ENCODE results near the gene MAP3K14.

The MAP3K14 gene

DNA sequence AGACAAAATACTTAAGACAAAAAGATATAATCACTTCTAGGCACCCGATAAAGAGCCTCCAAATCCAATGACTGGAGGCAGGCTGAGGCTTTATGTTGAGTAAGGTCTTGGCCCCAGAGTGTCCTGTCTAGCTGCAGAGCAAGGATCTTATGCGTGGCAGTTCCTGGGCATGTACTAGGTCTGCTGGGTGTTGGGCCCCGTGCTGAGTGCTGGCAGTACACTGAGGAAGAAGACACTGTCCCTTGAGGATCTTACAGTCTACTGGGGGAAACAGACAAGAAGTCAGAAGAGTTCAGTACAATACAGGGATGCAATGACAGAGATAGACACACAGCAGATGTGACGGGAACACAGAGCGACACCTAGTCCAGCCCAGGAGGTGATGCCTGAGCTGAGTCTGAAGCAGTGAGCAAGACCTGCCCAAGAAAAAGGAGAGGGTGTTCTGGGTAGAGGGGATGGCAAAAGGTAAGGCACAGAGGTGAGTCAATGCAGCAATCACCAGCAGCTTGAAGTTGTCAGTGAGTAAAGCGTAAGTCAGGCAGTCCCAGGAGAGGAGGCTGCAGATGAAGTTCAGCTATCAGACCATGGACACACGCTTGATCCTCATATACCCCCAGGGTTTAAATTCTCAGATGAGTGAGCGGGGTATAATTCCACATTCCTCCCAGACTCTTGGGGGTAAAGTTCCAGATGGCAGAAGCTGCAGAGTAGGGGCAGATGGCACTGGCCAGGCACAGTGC lies 18.1 kb downstream of the MAP3K14 start:
- Histone ChIP-seq H3K36me3 (ENCODE audit: control insufficient read depth, insufficient read depth, low read length) (peaks cover 23% of the 10 kb centered on the region), H3K4me3 (ENCODE audit: extremely low read depth, insufficient read depth, low read length, poor library complexity, severe bottlenecking) (no peak overlapping the region), H3K4me1 (ENCODE audit: control insufficient read depth, insufficient read depth, low read length, poor library complexity, severe bottlenecking) (peaks cover 29% of the 10 kb centered on the region), H3K27ac (ENCODE audit: low read depth, low read length, severe bottlenecking) (no peak overlapping the region), H3K9me3 (ENCODE audit: control insufficient read depth, low read length) (no peaks in the 10 kb centered on the region)
- WGBS, 2 experiments (ENCODE audit: insufficient coverage in 2 of 2): 93 to 96% methylated on average over 6 of the region's 8 CpGs

GRCh38 chr17:45296833-45297124 lies 20.0 kb downstream of the MAP3K14 start:
- no peak overlapping the region for H3K27ac ChIP-seq (ENCODE audit: low read depth, low read length, severe bottlenecking)
- H3K4me3 ChIP-seq (ENCODE audit: extremely low read depth, insufficient read depth, low read length, poor library complexity, severe bottlenecking): no peak overlapping the region
- H3K36me3 ChIP-seq (ENCODE audit: control insufficient read depth, insufficient read depth, low read length): peaks cover 33% of the 10 kb centered on the region
- WGBS, 2 experiments (ENCODE audit: insufficient coverage in 2 of 2): 89 to 100% methylated on average over 1 of the region's 1 CpG
- peaks cover 21% of the 10 kb centered on the region for H3K4me1 ChIP-seq (ENCODE audit: control insufficient read depth, insufficient read depth, low read length, poor library complexity, severe bottlenecking)
- no peaks in the 10 kb centered on the region for H3K9me3 ChIP-seq (ENCODE audit: control insufficient read depth, low read length)

DNA sequence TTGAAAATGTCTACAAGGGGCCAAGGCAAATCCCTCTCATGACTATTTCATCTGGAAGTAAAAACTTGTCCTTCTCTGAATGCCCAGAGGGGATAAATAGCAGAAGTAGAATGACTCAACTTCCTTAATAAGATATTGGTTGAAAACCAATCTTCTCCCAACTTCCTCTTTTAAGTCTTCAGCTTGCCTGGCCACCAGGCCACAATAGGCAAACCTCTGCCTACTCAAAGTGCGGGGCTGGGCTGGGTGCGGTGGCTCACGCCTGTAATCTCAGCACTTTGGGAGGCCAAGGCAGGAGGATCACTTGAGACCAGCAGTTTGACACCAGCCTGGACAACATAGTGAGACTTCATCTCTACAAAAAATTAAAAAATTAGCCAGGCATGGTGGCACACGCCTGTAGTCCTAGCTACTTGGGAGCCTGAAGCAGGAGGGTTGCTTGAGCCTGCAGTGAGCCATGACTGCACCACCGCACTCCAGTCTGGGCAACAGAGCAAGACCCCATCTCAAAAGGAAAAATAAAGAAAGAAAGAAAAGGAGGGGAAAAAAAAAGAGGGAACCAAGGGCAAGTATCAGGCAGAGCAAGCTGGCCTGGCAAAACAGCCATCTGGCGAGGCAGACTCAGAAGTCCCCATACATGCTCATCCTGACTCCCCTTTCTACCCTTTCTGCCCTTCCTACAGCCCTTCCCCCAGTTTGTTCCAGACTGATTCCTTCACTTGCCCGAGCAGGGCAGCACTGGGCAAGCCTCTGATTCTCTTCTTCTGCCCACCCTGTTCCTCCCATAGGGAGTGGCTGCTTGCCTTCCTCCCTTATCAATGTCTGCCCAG lies 20.6 kb downstream of the MAP3K14 start:
- Histone ChIP-seq H3K9me3 (ENCODE audit: control insufficient read depth, low read length) (no peaks in the 10 kb centered on the region), H3K4me1 (ENCODE audit: control insufficient read depth, insufficient read depth, low read length, poor library complexity, severe bottlenecking) (peaks cover 21% of the 10 kb centered on the region), H3K36me3 (ENCODE audit: control insufficient read depth, insufficient read depth, low read length) (peaks cover 38% of the 10 kb centered on the region), H3K4me3 (ENCODE audit: extremely low read depth, insufficient read depth, low read length, poor library complexity, severe bottlenecking) (no peak overlapping the region), H3K27ac (ENCODE audit: low read depth, low read length, severe bottlenecking) (no peak overlapping the region)
- 97 to 100% methylated on average over 6 to 7 of the region's 7 CpGs for WGBS, 2 experiments (ENCODE audit: insufficient coverage in 2 of 2)

- peaks cover 55% of the 10 kb centered on the region for H3K36me3 ChIP-seq (ENCODE audit: control insufficient read depth, insufficient read depth, low read length)
- no peak overlapping the region for H3K27ac ChIP-seq (ENCODE audit: low read depth, low read length, severe bottlenecking)
- H3K4me3 ChIP-seq (ENCODE audit: extremely low read depth, insufficient read depth, low read length, poor library complexity, severe bottlenecking): no peak overlapping the region
- WGBS, 2 experiments (ENCODE audit: insufficient coverage in 2 of 2): 92 to 100% methylated on average over 1 to 2 of the region's 3 CpGs
- H3K9me3 ChIP-seq (ENCODE audit: control insufficient read depth, low read length): no peaks in the 10 kb centered on the region
- H3K4me1 ChIP-seq (ENCODE audit: control insufficient read depth, insufficient read depth, low read length, poor library complexity, severe bottlenecking): peaks cover 20% of the 10 kb centered on the region
Observed at GRCh38 chr17:45294506-45294905, 22.3 kb downstream of the MAP3K14 start.

GRCh38 chr17:45293413-45294211 lies 23.2 kb downstream of the MAP3K14 start:
- 60 to 73% methylated on average over 6 to 7 of the region's 10 CpGs for WGBS, 2 experiments (ENCODE audit: insufficient coverage in 2 of 2)
- H3K4me1 ChIP-seq (ENCODE audit: control insufficient read depth, insufficient read depth, low read length, poor library complexity, severe bottlenecking): peaks cover 16% of the 10 kb centered on the region
- peak overlapping the region; percentile 88 for H3K27ac ChIP-seq (ENCODE audit: low read depth, low read length, severe bottlenecking)
- peaks cover 60% of the 10 kb centered on the region for H3K36me3 ChIP-seq (ENCODE audit: control insufficient read depth, insufficient read depth, low read length)
- no peak overlapping the region for H3K4me3 ChIP-seq (ENCODE audit: extremely low read depth, insufficient read depth, low read length, poor library complexity, severe bottlenecking)
- H3K9me3 ChIP-seq (ENCODE audit: control insufficient read depth, low read length): no peaks in the 10 kb centered on the region

DNA sequence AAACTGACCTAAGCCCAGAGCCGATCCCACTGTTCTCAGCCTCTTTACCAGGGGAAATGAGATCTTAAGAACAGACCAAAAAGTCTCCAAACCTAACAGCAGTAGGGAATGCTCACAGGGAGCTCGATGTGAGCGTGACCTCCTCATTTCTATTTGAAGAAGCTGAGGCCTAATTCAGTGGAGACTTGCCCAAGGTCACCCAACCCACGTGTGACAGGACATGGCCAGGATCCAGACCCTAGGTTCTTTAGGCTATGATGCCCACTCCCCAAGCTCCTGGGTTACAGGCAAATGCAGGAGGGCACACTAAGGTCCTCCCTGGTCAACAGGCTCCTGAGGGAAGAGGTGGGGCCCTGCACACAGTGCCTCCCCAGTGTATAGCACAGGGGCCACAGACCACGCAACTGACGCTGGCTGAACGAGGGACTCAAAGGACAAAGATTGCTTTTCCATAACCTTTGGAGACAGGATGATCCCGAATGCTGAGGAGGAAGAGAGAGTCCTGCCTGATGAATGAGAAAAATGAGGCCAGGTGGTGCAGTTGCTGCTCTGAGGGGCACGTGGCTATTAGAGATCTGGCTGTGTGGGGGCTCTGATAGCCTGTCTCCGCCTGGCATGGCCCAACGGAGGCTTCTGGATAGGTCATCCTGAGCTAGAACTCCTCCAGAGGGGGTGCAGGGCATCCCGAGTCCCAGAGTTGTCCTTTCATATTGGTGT lies 24.0 kb downstream of the MAP3K14 start:
- Histone ChIP-seq H3K27ac (ENCODE audit: low read depth, low read length, severe bottlenecking) (no peak overlapping the region), H3K36me3 (ENCODE audit: control insufficient read depth, insufficient read depth, low read length) (peaks cover 64% of the 10 kb centered on the region), H3K4me3 (ENCODE audit: extremely low read depth, insufficient read depth, low read length, poor library complexity, severe bottlenecking) (no peak overlapping the region), H3K9me3 (ENCODE audit: control insufficient read depth, low read length) (no peaks in the 10 kb centered on the region), H3K4me1 (ENCODE audit: control insufficient read depth, insufficient read depth, low read length, poor library complexity, severe bottlenecking) (peaks cover 16% of the 10 kb centered on the region)
- 90 to 93% methylated on average over 10 to 11 of the region's 12 CpGs for WGBS, 2 experiments (ENCODE audit: insufficient coverage in 2 of 2)

DNA sequence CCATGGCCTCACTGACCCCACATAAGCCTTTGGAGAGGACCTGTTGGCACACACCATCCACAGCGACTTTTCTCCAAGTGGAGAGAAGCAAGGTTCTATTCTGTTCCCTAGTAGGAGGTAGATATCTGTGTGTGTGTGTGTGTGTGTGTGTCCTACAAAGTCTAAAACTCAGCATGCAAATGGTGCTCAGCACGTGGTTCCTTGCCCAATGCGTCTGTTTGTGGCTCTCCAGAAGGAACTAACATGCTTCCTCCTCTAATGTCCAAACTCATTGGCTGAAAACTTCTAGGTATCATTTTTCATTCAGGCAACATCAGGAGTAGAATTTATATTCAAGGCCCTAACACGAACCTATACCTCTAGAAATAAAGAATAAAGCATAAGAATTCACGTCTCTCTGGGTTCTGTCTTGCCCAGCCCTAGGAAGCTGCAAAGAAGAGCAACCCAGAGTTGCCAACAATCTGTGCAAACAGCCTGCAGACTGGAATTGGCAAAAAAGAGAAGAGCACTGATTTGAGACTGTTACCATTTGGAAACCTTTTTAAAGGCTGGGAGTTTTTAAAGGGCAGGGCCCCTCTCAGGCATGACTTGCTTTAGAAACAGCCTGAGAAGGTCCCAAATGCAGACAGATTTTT lies 25.5 kb downstream of the MAP3K14 start:
- 78 to 90% methylated on average over 3 of the region's 5 CpGs for WGBS, 2 experiments (ENCODE audit: insufficient coverage in 2 of 2)
- peaks cover 16% of the 10 kb centered on the region for H3K4me1 ChIP-seq (ENCODE audit: control insufficient read depth, insufficient read depth, low read length, poor library complexity, severe bottlenecking)
- H3K9me3 ChIP-seq (ENCODE audit: control insufficient read depth, low read length): no peaks in the 10 kb centered on the region

DNA sequence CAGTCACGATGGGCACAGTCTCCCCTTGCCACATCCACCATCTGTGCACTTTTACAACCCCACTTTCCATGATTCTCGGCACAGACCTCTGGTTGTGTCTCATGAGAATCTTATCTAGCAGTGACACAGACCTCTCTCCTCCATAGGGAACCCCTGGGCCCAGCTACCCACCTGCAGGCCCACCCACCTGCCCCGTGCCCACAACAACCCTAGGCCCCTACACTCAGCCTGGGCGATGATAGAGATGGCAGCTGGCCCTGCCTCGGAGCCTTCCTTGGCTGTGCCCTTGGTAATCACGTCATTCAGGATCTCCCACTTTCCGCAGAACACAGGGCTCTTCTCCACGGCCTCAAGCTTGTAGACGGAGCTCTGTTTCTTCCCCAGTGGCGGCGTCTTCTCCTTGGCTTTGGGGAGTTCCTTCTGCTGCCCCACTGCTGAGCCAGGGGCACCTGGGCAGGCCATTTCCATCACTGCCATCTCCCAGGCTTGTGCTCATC lies 26.5 kb downstream of the MAP3K14 start:
- peaks cover 12% of the 10 kb centered on the region for H3K4me1 ChIP-seq (ENCODE audit: control insufficient read depth, insufficient read depth, low read length, poor library complexity, severe bottlenecking)
- peaks cover 69% of the 10 kb centered on the region for H3K36me3 ChIP-seq (ENCODE audit: control insufficient read depth, insufficient read depth, low read length)

More for the DNA sequence above, 25.5 kb downstream of the MAP3K14 start:
- H3K4me3 ChIP-seq (ENCODE audit: extremely low read depth, insufficient read depth, low read length, poor library complexity, severe bottlenecking): no peak overlapping the region
- H3K36me3 ChIP-seq (ENCODE audit: control insufficient read depth, insufficient read depth, low read length): peaks cover 66% of the 10 kb centered on the region
- no peak overlapping the region for H3K27ac ChIP-seq (ENCODE audit: low read depth, low read length, severe bottlenecking)

GRCh38 chr17:45289301-45290268 lies 27.2 kb downstream of the MAP3K14 start:
- peaks cover 12% of the 10 kb centered on the region for H3K4me1 ChIP-seq (ENCODE audit: control insufficient read depth, insufficient read depth, low read length, poor library complexity, severe bottlenecking)
- peaks cover 73% of the 10 kb centered on the region for H3K36me3 ChIP-seq (ENCODE audit: control insufficient read depth, insufficient read depth, low read length)
- no peak overlapping the region for H3K27ac ChIP-seq (ENCODE audit: low read depth, low read length, severe bottlenecking)
- WGBS, 2 experiments (ENCODE audit: insufficient coverage in 2 of 2): 92 to 97% methylated on average over 10 of the region's 15 CpGs
- H3K9me3 ChIP-seq (ENCODE audit: control insufficient read depth, low read length): no peaks in the 10 kb centered on the region
- H3K4me3 ChIP-seq (ENCODE audit: extremely low read depth, insufficient read depth, low read length, poor library complexity, severe bottlenecking): no peak overlapping the region

More for the DNA sequence above, 26.5 kb downstream of the MAP3K14 start:
- WGBS, 2 experiments (ENCODE audit: insufficient coverage in 2 of 2): 93 to 94% methylated on average over 9 to 11 of the region's 11 CpGs
- Histone ChIP-seq H3K27ac (ENCODE audit: low read depth, low read length, severe bottlenecking) (no peak overlapping the region), H3K4me3 (ENCODE audit: extremely low read depth, insufficient read depth, low read length, poor library complexity, severe bottlenecking) (no peak overlapping the region), H3K9me3 (ENCODE audit: control insufficient read depth, low read length) (no peaks in the 10 kb centered on the region)
